CD4-positive, alpha-beta T cell treated with Interleukin-12 subunit alpha and Interleukin-12 subunit beta, for 1 hour (primary cell): ENCODE data around the gene ACY1.
A peak's percentile ranks its signal among the peaks of the same experiment; 100 is the strongest.
"Not testable (repeated sequence)": the region's sequence is repeated elsewhere in the genome, so short reads cannot be mapped to it uniquely, and the experiment has no call there.

Source experiments
- DNase-seq: peaks from one replicate; pipeline ENCODE4 v3.0.0-alpha.2; 2020

Gene ACY1

GRCh38 chr3:51986010-51986947 lies 2.9 kb downstream of the ACY1 start:
- DNase-seq = no peak

- no peak for DNase-seq
Observed at GRCh38 chr3:51987568-51987967, 4.2 kb downstream of the ACY1 start.

- no peak for DNase-seq
Observed at GRCh38 chr3:51988286-51989146, 5.2 kb downstream of the ACY1 start.

GRCh38 chr3:51990501-51990971 lies 7.2 kb downstream of the ACY1 start:
- not testable (repeated sequence) for DNase-seq

GRCh38 chr3:51992017-51992682 lies 8.8 kb downstream of the ACY1 start:
- no peak for DNase-seq

GRCh38 chr3:51993657-51994056 lies 10.3 kb downstream of the ACY1 start:
- DNase-seq = not testable (repeated sequence)

- DNase-seq = no peak
Observed at GRCh38 chr3:51994530-51994929, 11.2 kb downstream of the ACY1 start.

GRCh38 chr3:51995346-51996163 lies 12.2 kb downstream of the ACY1 start, which contains the start of gene RPL29:
RPL29 (minus strand) TSS chr3:51995895; CDS start chr3:51995461, 434 bp downstream.
- peak; percentile 95 for DNase-seq

GRCh38 chr3:51997172-51997571 lies 13.8 kb downstream of the ACY1 start:
- DNase-seq = no peak

- DNase-seq = no peak
Observed at GRCh38 chr3:51997935-51998596, 14.7 kb downstream of the ACY1 start.

GRCh38 chr3:51998774-51999173 lies 15.4 kb downstream of the ACY1 start:
- no peak for DNase-seq

- DNase-seq = no peak
Observed at GRCh38 chr3:51999846-52000245, 16.5 kb downstream of the ACY1 start.

GRCh38 chr3:52001443-52001974 lies 18.2 kb downstream of the ACY1 start:
- DNase-seq = peak; percentile 88

GRCh38 chr3:52002748-52003147 lies 19.4 kb downstream of the ACY1 start:
- no peak for DNase-seq

GRCh38 chr3:52004163-52004787 lies 20.9 kb downstream of the ACY1 start:
- DNase-seq = no peak

- no peak for DNase-seq
Observed at GRCh38 chr3:52004906-52005395, 21.6 kb downstream of the ACY1 start.

GRCh38 chr3:52005571-52005986 lies 22.2 kb downstream of the ACY1 start:
- no peak for DNase-seq

- DNase-seq = no peak
Observed at GRCh38 chr3:52006017-52006819, 22.9 kb downstream of the ACY1 start.

- no peak for DNase-seq
Observed at GRCh38 chr3:52006820-52007133, 23.4 kb downstream of the ACY1 start.

GRCh38 chr3:52007291-52007690 lies 24.0 kb downstream of the ACY1 start:
- no peak for DNase-seq
